G401 (cell line): ENCODE data around the gene TRABD2B. TPM values are rescaled to one million over a fixed set of nuclear protein-coding genes. Genes with fewer than 3 reads are reported as not detected.

Experiments used
- total RNA-seq: library from RNA; depleted of rRNA; stranded (reverse); fragments of >200 nt; shearing (Covaris generic); gene quantifications from 2 replicates; pipeline ENCODE4 v1.2.3, GENCODE V29; 2014; rRNA removed

TRABD2B gene
- total RNA-seq, 1 experiment from 2014 or later: not detected

Other genes starting within 250 kb of the TRABD2B start
- gene SLC5A9, start 225.3 kb upstream of the TRABD2B start, total RNA-seq: not detected in 2 replicates